PC-9 (cell line): Measurements from ENCODE around the gene ARNT2. TPM values are rescaled to one million over a fixed set of nuclear protein-coding genes. Genes with fewer than 3 reads are reported as not detected.

Source experiments
- BruUV-seq: library from RNA; stranded (reverse); fragments of 400-500 nt; replicated peaks from 2 replicates; lab custom pipeline; 2021; lab: Mats Ljungman, UMichigan
- CTCF ChIA-PET: fragments of 300-600 bp; sonication (Branson Sonifier 250); formaldehyde crosslinking; loops from one replicate; lab custom pipeline; 2022; ENCODE audit warnings: antibody characterized with exemption; lab: Charles Lee
- POLR2A ChIA-PET: fragments of 300-600 bp; sonication (Branson Sonifier 250); formaldehyde crosslinking; loops from one replicate; lab custom pipeline; 2022; ENCODE audit warnings: antibody characterized with exemption; ENCODE audit not compliant: unreplicated experiment; lab: Charles Lee
- DNase-seq, 2 experiments: peaks; one replicate each; pipeline versions ENCODE4 v3.0.0 to v3.0.0-alpha.2; 2015 to 2022; ENCODE audit warnings: mixed read lengths in 1 of 2
- H2AFZ ChIP-seq: fragments of 200-600 bp; sonication (generic); 2 replicates; pipeline ENCODE4 v1.8.1; 2017; ENCODE audit warnings: antibody characterized with exemption
- H3F3A ChIP-seq: fragments of 200-600 bp; sonication (generic); 2 replicates; pipeline ENCODE4 v1.8.1; 2017; ENCODE audit warnings: antibody characterized with exemption, mild to moderate bottlenecking, low read depth; ENCODE audit not compliant: insufficient read depth
- H3K27ac ChIP-seq: fragments of 200-600 bp; sonication (generic); 2 replicates; pipeline ENCODE4 v1.6.1; 2016; ENCODE audit warnings: mixed run types
- H3K27me3 ChIP-seq: fragments of 200-600 bp; sonication (generic); 2 replicates; pipeline ENCODE4 v1.6.1; 2016; ENCODE audit warnings: low read depth, mixed run types; ENCODE audit not compliant: insufficient read depth
- H3K36me3 ChIP-seq: fragments of 200-600 bp; sonication (generic); 2 replicates; pipeline ENCODE4 v1.6.1; 2016; ENCODE audit warnings: low read depth, mixed run types
- H3K4me1 ChIP-seq: fragments of 200-600 bp; sonication (generic); replicated peaks from 2 replicates; pipeline ENCODE4 v1.6.1; 2016; ENCODE audit warnings: mixed run types; ENCODE audit not compliant: insufficient read depth
- H3K4me2 ChIP-seq: fragments of 200-600 bp; sonication (generic); 2 replicates; pipeline ENCODE4 v1.6.1; 2017; ENCODE audit warnings: mixed run types
- H3K4me3 ChIP-seq: fragments of 200-600 bp; sonication (generic); 2 replicates; pipeline ENCODE4 v1.6.1; 2016; ENCODE audit warnings: mixed run types
- H3K79me2 ChIP-seq: fragments of 200-600 bp; sonication (generic); 2 replicates; pipeline ENCODE4 v1.6.1; 2017; ENCODE audit warnings: low read depth, mixed run types
- H3K9me2 ChIP-seq: fragments of 200-600 bp; sonication (generic); 2 replicates; pipeline ENCODE4 v1.8.1; 2017; ENCODE audit warnings: mild to moderate bottlenecking; ENCODE audit not compliant: insufficient read depth
- H3K9me3 ChIP-seq: fragments of 200-600 bp; sonication (generic); 2 replicates; pipeline ENCODE4 v1.8.1; 2016; ENCODE audit warnings: low read depth; ENCODE audit not compliant: insufficient read depth
- H4K20me1 ChIP-seq: fragments of 200-600 bp; sonication (generic); 2 replicates; pipeline ENCODE4 v1.8.1; 2017; ENCODE audit not compliant: insufficient read depth
- EZH2 ChIP-seq: fragments of 200-600 bp; sonication (generic); IDR thresholded peaks from 2 replicates; pipeline ENCODE4 v1.8.0; 2017; ENCODE audit warnings: antibody characterized with exemption, low read depth
- intact Hi-C: fragments of 100-400 bp; cut with micrococcal nuclease; formaldehyde crosslinking; loops from one replicate; pipeline ENCODE4 v1.10.0; 2022; ENCODE audit not compliant: unreplicated experiment
- total RNA-seq: library from RNA; stranded (reverse); gene quantifications from 2 replicates; pipeline ENCODE4 v1.2.3, GENCODE V29; 2021
- TF ChIP-seq, protein P1 (sequence below): fragments of 200-600 bp; sonication (generic); conservative IDR thresholded peaks from 2 replicates; pipeline ENCODE4 v1.6.1; 2017; ENCODE audit warnings: mixed run types, antibody characterized with exemption, mild to moderate bottlenecking, moderate library complexity

ARNT2 gene
- total RNA-seq, 1 experiment from 2014 or later = 4.3 TPM

DNA sequence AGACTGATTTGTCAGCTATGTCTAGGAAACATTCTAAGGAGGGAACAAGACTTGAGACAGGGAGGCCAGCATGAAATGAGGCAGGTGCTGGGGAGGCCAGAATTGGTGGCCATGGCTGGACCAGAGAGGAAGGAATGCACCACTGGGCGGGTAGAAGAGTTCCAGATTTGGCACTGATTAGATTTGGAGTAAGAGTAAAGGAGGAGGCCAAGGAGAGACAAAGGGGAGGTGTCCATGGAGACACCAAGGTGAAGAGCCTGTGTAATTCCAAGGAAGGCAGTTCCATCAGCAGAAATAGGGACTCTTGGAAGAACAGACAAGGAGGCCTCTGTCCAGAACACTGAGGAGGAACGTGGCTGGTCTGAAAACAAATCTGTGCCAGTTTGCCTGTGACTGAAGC lies 1.8 kb downstream of the ARNT2 start:
- DNase-seq = no peak
- Histone ChIP-seq H2AFZ (no peak overlapping the region), H3K36me3 (no peaks in the 10 kb centered on the region), H3K4me3 (no peak overlapping the region), H3K9me2 (no peaks in the 10 kb centered on the region), H3K9me3 (no peaks in the 10 kb centered on the region), H4K20me1 (no peaks in the 10 kb centered on the region), H3K4me2 (no peak overlapping the region), H3K79me2 (no peaks in the 10 kb centered on the region), H3K27ac (no peak overlapping the region), H3K4me1 (no peaks in the 10 kb centered on the region), H3F3A (no peaks in the 10 kb centered on the region), H3K27me3 (peaks cover 53% of the 10 kb centered on the region)
- intact Hi-C loops = no loop called here
- no TSS peak for BruUV-seq
- TF ChIP-seq, protein P1, sequence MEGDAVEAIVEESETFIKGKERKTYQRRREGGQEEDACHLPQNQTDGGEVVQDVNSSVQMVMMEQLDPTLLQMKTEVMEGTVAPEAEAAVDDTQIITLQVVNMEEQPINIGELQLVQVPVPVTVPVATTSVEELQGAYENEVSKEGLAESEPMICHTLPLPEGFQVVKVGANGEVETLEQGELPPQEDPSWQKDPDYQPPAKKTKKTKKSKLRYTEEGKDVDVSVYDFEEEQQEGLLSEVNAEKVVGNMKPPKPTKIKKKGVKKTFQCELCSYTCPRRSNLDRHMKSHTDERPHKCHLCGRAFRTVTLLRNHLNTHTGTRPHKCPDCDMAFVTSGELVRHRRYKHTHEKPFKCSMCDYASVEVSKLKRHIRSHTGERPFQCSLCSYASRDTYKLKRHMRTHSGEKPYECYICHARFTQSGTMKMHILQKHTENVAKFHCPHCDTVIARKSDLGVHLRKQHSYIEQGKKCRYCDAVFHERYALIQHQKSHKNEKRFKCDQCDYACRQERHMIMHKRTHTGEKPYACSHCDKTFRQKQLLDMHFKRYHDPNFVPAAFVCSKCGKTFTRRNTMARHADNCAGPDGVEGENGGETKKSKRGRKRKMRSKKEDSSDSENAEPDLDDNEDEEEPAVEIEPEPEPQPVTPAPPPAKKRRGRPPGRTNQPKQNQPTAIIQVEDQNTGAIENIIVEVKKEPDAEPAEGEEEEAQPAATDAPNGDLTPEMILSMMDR = no peak
- TF ChIP-seq EZH2 = no peak
- POLR2A ChIA-PET = no interaction called here
- CTCF ChIA-PET = no interaction called here

DNA sequence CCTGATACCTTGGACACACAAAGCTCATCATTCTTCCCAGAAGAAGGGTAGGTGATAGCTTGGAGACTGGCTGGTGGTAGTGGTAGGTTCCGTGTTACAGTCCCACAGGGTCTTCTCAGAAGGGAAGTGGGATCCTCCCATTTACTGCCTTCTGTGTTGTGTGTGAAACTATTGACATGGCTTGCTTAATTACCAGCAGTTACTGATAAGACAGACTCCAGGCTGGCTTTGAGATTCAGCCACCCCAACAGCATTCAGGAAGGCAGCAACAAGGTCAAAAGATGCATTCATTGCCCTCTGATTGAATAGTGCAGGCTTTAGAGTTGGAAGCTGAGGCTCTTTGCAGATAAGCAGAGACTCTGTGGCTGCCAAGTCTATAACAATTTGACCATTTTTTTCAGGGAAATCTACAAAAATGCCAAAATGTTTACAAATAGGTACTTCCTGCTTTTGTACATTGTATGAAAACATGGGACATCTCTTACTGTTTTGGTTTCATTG lies 7.7 kb downstream of the ARNT2 start:
- Histone ChIP-seq H3K27me3 (peaks cover 36% of the 10 kb centered on the region), H3F3A (no peaks in the 10 kb centered on the region), H3K4me2 (no peak overlapping the region), H3K4me1 (no peaks in the 10 kb centered on the region), H3K27ac (no peak overlapping the region), H4K20me1 (no peaks in the 10 kb centered on the region), H3K36me3 (no peaks in the 10 kb centered on the region), H3K9me3 (no peaks in the 10 kb centered on the region), H3K79me2 (no peaks in the 10 kb centered on the region), H3K9me2 (no peaks in the 10 kb centered on the region), H2AFZ (no peak overlapping the region), H3K4me3 (no peak overlapping the region)
- intact Hi-C loops = no loop called here
- TF ChIP-seq, protein P1 = no peak
- no peak for TF ChIP-seq EZH2
- POLR2A ChIA-PET = interaction anchor here (0.7 kb wide), 1 partner anchor 63 kb away, joined by 3 read pairs; no protein-coding TSS in a partner anchor
- CTCF ChIA-PET = no interaction called here
- no TSS peak for BruUV-seq
- DNase-seq = no peak

DNA sequence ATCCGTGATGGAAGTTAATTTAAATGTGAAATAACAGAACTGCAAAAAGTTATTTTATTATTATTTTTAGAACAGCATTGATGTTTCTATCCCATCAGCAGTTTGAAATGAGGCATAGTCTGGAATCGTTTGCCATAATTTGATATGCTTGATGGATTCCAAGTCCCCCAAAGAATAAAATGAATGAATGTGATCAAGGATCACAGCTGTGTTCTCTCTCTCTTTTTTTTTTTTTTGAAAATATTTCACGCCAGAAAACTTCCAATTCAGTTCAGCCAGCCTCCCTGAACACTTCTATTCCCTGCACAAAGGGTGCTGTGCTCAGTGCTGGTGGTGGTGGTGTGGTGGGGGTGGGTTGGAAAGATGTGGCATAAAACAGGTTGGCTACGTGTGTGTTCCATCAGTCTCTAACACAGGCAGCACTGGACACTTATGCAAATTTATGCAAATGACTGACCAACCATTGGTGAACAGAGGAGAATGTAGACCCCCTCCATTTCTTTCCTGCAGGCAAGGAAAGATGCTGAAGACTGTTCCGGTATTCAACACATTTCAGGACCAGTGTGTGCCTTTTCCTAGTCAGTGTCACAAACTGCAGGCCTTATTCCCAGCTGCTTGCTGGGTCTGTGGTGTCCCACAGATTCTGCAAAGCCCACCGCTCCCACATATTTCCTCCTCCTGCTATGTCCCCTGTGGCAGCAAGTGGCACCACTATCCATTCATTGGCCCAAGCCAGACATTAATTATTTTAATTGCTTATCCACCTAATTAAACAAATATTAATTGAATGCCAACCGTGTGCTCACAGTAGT lies 10.6 kb downstream of the ARNT2 start:
- Histone ChIP-seq H3K79me2 (no peaks in the 10 kb centered on the region), H3K4me1 (no peaks in the 10 kb centered on the region), H3K9me2 (no peaks in the 10 kb centered on the region), H3K36me3 (no peaks in the 10 kb centered on the region), H3F3A (no peaks in the 10 kb centered on the region), H3K27ac (no peak overlapping the region), H3K4me2 (no peak overlapping the region), H4K20me1 (no peaks in the 10 kb centered on the region), H3K4me3 (no peak overlapping the region), H3K9me3 (no peaks in the 10 kb centered on the region), H2AFZ (no peak overlapping the region), H3K27me3 (peaks cover 21% of the 10 kb centered on the region)
- DNase-seq = no peak
- no TSS peak for BruUV-seq
- intact Hi-C loops = no loop called here
- POLR2A ChIA-PET = no interaction called here
- CTCF ChIA-PET = interaction anchor here (1.0 kb wide), 1 partner anchor 851 kb away, joined by 3 read pairs; no protein-coding TSS in a partner anchor
- TF ChIP-seq EZH2 = no peak
- TF ChIP-seq, protein P1 = no peak
